H9 (cell line): ENCODE results near the gene SDC3. TPM values are rescaled to one million over a fixed set of nuclear protein-coding genes. Genes with fewer than 3 reads are reported as not detected.

Experiments
- DNase-seq: peaks from one replicate; pipeline ENCODE4 v3.0.0-alpha.2; 2017
- H2AFZ ChIP-seq: one replicate; pipeline ENCODE4 v1.6.1; 2013; ENCODE audit warnings: mild to moderate bottlenecking, low read length, control low read depth, moderate library complexity
- H2AK5ac ChIP-seq: 2 replicates; pipeline ENCODE4 v1.6.1; 2013; ENCODE audit warnings: low read length, control low read depth, mixed read lengths; ENCODE audit not compliant: insufficient read length
- H2BK120ac ChIP-seq: one replicate; pipeline ENCODE4 v1.6.1; 2013; ENCODE audit warnings: low read depth, mild to moderate bottlenecking, low read length, control low read depth, inconsistent platforms; ENCODE audit not compliant: poor library complexity, severe bottlenecking
- H2BK12ac ChIP-seq: 2 replicates; pipeline ENCODE4 v1.6.1; 2013; ENCODE audit warnings: low read length, control low read depth, mixed read lengths, low read depth; ENCODE audit not compliant: insufficient read length
- H2BK15ac ChIP-seq: 2 replicates; pipeline ENCODE4 v1.6.1; 2013; ENCODE audit warnings: low read depth, low read length, control low read depth
- H2BK20ac ChIP-seq: one replicate; pipeline ENCODE4 v1.6.1; 2013; ENCODE audit warnings: low read depth, mild to moderate bottlenecking, low read length, control low read depth, inconsistent platforms; ENCODE audit not compliant: poor library complexity, severe bottlenecking
- H2BK5ac ChIP-seq: 2 replicates; pipeline ENCODE4 v1.6.1; 2013; ENCODE audit warnings: low read length, control low read depth, mixed read lengths; ENCODE audit not compliant: insufficient read length
- H3K14ac ChIP-seq: 2 replicates; pipeline ENCODE4 v1.6.1; 2013; ENCODE audit warnings: low read length, control low read depth; ENCODE audit not compliant: insufficient read depth
- H3K18ac ChIP-seq: 2 replicates; pipeline ENCODE4 v1.6.1; 2013; ENCODE audit warnings: low read depth, mild to moderate bottlenecking, mixed read lengths, low read length, control low read depth; ENCODE audit not compliant: insufficient read length
- H3K23ac ChIP-seq: 2 replicates; pipeline ENCODE4 v1.6.1; 2013; ENCODE audit warnings: low read length, control low read depth, mixed read lengths, low read depth; ENCODE audit not compliant: insufficient read length
- H3K23me2 ChIP-seq: 2 replicates; pipeline ENCODE4 v1.6.1; 2013; ENCODE audit warnings: low read depth, mild to moderate bottlenecking, mixed read lengths, low read length, control low read depth; ENCODE audit not compliant: insufficient read length, poor library complexity, severe bottlenecking
- H3K27ac ChIP-seq: 2 replicates; pipeline ENCODE4 v1.5.1; 2013; ENCODE audit warnings: low read length, control low read depth, mixed read lengths, low read depth; ENCODE audit not compliant: insufficient read length
- H3K27me3 ChIP-seq: 2 replicates; pipeline ENCODE4 v1.6.1; 2013; ENCODE audit warnings: low read length, control low read depth, inconsistent platforms; ENCODE audit not compliant: insufficient read depth
- H3K4ac ChIP-seq: 2 replicates; pipeline ENCODE4 v1.6.1; 2013; ENCODE audit warnings: low read depth, mild to moderate bottlenecking, control low read depth, inconsistent platforms, low read length, moderate library complexity
- H3K4me1 ChIP-seq: 2 replicates; pipeline ENCODE4 v1.6.1; 2013; ENCODE audit warnings: low read length, control low read depth, inconsistent platforms; ENCODE audit not compliant: insufficient read depth
- H3K4me2 ChIP-seq: 2 replicates; pipeline ENCODE4 v1.6.1; 2013; ENCODE audit warnings: low read length, control low read depth, mixed read lengths; ENCODE audit not compliant: insufficient read length, insufficient read depth
- H3K56ac ChIP-seq: 2 replicates; pipeline ENCODE4 v1.6.1; 2013; ENCODE audit warnings: low read depth, mild to moderate bottlenecking, mixed read lengths, low read length, control low read depth; ENCODE audit not compliant: insufficient read length
- H3K79me1 ChIP-seq: 2 replicates; pipeline ENCODE4 v1.6.1; 2013; ENCODE audit warnings: low read depth, mild to moderate bottlenecking, moderate library complexity, low read length, control low read depth, inconsistent platforms; ENCODE audit not compliant: insufficient read depth, poor library complexity, severe bottlenecking
- H3K79me2 ChIP-seq: 2 replicates; pipeline ENCODE4 v1.6.1; 2013; ENCODE audit warnings: low read length, control low read depth, inconsistent platforms; ENCODE audit not compliant: insufficient read depth
- H3K9ac ChIP-seq: 2 replicates; pipeline ENCODE4 v1.6.1; 2013; ENCODE audit warnings: low read length, control low read depth, mixed read lengths; ENCODE audit not compliant: insufficient read length; ENCODE audit errors: extremely low read depth
- H3K9me3 ChIP-seq: one replicate; pipeline ENCODE4 v1.6.1; 2013; ENCODE audit warnings: low read depth, low read length, inconsistent platforms; ENCODE audit not compliant: control insufficient read depth
- H3T11ph ChIP-seq: one replicate; pipeline ENCODE4 v1.6.1; 2013; ENCODE audit warnings: mild to moderate bottlenecking, low read length, control low read depth, inconsistent platforms
- H4K20me1 ChIP-seq: one replicate; pipeline ENCODE4 v1.6.1; 2013; ENCODE audit not compliant: control insufficient read depth, insufficient read length, insufficient read depth
- H4K5ac ChIP-seq: 2 replicates; pipeline ENCODE4 v1.6.1; 2013; ENCODE audit warnings: low read depth, mild to moderate bottlenecking, mixed read lengths, low read length, control low read depth; ENCODE audit not compliant: insufficient read length
- H4K8ac ChIP-seq: replicated peaks from 2 replicates; pipeline ENCODE4 v1.6.1; 2013; ENCODE audit warnings: low read length, control low read depth, mixed read lengths, low read depth; ENCODE audit not compliant: insufficient read length
- H4K91ac ChIP-seq: 2 replicates; pipeline ENCODE4 v1.6.1; 2013; ENCODE audit warnings: low read depth, mild to moderate bottlenecking, moderate library complexity, mixed read lengths, low read length, control low read depth; ENCODE audit not compliant: insufficient read length
- H3K27ac Mint-ChIP-seq, 3 experiments: 2 replicates in 2 of 3; 3 replicates in 1 of 3; pipeline ENCODE4 v1.8.0; 2020 to 2021; ENCODE audit warnings: mixed read lengths in 3 of 3, mild to moderate bottlenecking in 1 of 3, moderate library complexity in 1 of 3
- H3K27me3 Mint-ChIP-seq: 2 replicates; pipeline ENCODE4 v1.8.0; 2021; ENCODE audit warnings: low read depth, mild to moderate bottlenecking, moderate library complexity, mixed read lengths
- H3K36me3 Mint-ChIP-seq, 3 experiments: 2 replicates in 2 of 3; 3 replicates in 1 of 3; pipeline ENCODE4 v1.8.0; 2020 to 2021; ENCODE audit warnings: low read depth in 3 of 3, mixed read lengths in 3 of 3; ENCODE audit not compliant: insufficient read depth in 1 of 3
- H3K4me1 Mint-ChIP-seq, 2 experiments: 2 replicates each; pipeline ENCODE4 v1.8.0; 2020; ENCODE audit warnings: mixed read lengths in 2 of 2
- H3K4me3 Mint-ChIP-seq, 2 experiments: 2 replicates in 1 of 2; 3 replicates in 1 of 2; pipeline ENCODE4 v1.8.0; 2020 to 2021; ENCODE audit warnings: mild to moderate bottlenecking in 2 of 2, mixed read lengths in 2 of 2, moderate library complexity in 1 of 2
- H3K9me3 Mint-ChIP-seq, 2 experiments: 2 replicates in 1 of 2; 3 replicates in 1 of 2; pipeline ENCODE4 v1.8.0; 2020; ENCODE audit warnings: mild to moderate bottlenecking in 2 of 2, mixed read lengths in 2 of 2, moderate library complexity in 1 of 2
- WGBS: extraction: QIAGEN DNeasy Blood & Tissue Kit; methylation state at CpG from one replicate; pipeline ENCODE4 v1.1.7; 2013; ENCODE audit warnings: missing lambda C conversion rate, low lambda C conversion rate, mixed read lengths; ENCODE audit not compliant: insufficient read length; ENCODE audit errors: extremely low coverage; 5-methylcytosine and 5-hydroxymethylcytosine counted together
- total RNA-seq: library from RNA; stranded (reverse); gene quantifications from 2 replicates; pipeline ENCODE4 v1.2.1, GENCODE V29; 2021
- TF ChIP-seq, protein P1 (sequence below): fragments of 200-600 bp; sonication (generic); conservative IDR thresholded peaks from 3 replicates; pipeline ENCODE4 v1.8.0; 2021; ENCODE audit warnings: antibody characterized with exemption, mild to moderate bottlenecking

SDC3 gene
- total RNA-seq, 1 experiment from 2014 or later, result 25.9 TPM

DNA sequence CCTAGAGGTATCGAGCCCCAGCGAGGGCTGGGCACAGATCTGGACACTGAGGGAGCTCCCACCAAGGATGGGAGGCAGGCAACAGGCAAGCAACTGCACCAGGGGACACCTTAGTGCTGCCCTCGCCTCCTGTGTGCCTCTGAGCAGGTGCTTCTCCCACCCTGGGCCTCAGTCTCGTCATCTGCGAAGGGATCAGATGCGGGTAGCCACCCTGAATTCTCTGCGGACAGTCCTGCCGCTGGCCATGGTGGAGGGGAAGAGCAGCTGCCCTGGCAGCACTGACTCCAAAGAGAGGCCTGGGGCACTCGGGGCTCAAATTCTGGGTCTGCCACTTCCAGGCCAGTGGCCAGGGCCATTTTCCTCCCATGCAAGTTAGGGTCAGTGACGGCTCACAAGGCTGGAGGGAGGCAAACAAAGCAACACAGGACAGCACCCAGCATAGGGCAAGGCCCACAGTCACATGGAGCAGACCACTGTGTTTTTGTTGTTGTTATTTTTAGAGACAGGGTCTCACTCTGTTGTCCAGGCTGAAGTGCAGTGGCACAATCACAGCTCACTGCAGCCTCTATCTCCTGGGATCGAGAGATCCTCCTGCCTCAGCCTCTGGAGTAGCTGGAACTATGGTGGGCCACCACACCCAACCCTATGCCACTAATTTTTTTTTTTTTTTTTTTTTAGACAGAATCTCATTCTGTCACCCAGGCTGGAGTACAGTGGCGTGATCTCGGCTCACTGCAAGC is 7.1 kb upstream of the SDC3 start:
- no peak overlapping the region for H2BK120ac ChIP-seq
- H3K9ac ChIP-seq, result no peak overlapping the region
- H3K79me2 ChIP-seq, result no peaks in the 10 kb centered on the region
- no peak overlapping the region for H2BK12ac ChIP-seq
- DNase-seq, result no peak
- no peaks in the 10 kb centered on the region for H3K27me3 ChIP-seq
- no peak overlapping the region for H2BK15ac ChIP-seq
- H3K23me2 ChIP-seq, result no peaks in the 10 kb centered on the region
- H3K79me1 ChIP-seq, result no peaks in the 10 kb centered on the region
- H3K14ac ChIP-seq, result no peak overlapping the region
- H4K5ac ChIP-seq, result no peak overlapping the region
- H3K4me1 ChIP-seq, result peaks cover 5% of the 10 kb centered on the region; the same call in 1 of the 2 replicates
- Mint-ChIP-seq H3K4me3 (no peak overlapping the region), H3K4me1 (peaks cover 8 to 20% of the 10 kb centered on the region in 2 experiments), H3K9me3 (no peaks in the 10 kb centered on the region), H3K27me3 (peaks cover under 1% of the 10 kb centered on the region), H3K36me3 (no peaks in the 10 kb centered on the region), H3K27ac (no peak overlapping the region; a peak in 1 of 7 replicates)
- H2BK20ac ChIP-seq, result no peak overlapping the region
- TF ChIP-seq, protein P1, sequence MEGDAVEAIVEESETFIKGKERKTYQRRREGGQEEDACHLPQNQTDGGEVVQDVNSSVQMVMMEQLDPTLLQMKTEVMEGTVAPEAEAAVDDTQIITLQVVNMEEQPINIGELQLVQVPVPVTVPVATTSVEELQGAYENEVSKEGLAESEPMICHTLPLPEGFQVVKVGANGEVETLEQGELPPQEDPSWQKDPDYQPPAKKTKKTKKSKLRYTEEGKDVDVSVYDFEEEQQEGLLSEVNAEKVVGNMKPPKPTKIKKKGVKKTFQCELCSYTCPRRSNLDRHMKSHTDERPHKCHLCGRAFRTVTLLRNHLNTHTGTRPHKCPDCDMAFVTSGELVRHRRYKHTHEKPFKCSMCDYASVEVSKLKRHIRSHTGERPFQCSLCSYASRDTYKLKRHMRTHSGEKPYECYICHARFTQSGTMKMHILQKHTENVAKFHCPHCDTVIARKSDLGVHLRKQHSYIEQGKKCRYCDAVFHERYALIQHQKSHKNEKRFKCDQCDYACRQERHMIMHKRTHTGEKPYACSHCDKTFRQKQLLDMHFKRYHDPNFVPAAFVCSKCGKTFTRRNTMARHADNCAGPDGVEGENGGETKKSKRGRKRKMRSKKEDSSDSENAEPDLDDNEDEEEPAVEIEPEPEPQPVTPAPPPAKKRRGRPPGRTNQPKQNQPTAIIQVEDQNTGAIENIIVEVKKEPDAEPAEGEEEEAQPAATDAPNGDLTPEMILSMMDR, result no peak
- no peak overlapping the region for H3K56ac ChIP-seq
- H3K4me2 ChIP-seq, result no peak overlapping the region
- no peak overlapping the region for H3K18ac ChIP-seq
- H2BK5ac ChIP-seq, result no peak overlapping the region
- H3K4ac ChIP-seq, result no peak overlapping the region
- WGBS, result no CpG with 5 or more reads among the region's 13 CpGs
- H3T11ph ChIP-seq, result no peak overlapping the region
- H4K20me1 ChIP-seq, result no peaks in the 10 kb centered on the region
- no peak overlapping the region for H4K91ac ChIP-seq
- no peaks in the 10 kb centered on the region for H3K9me3 ChIP-seq
- H3K23ac ChIP-seq, result no peak overlapping the region
- no peak overlapping the region for H4K8ac ChIP-seq
- H2AK5ac ChIP-seq, result no peak overlapping the region
- no peak overlapping the region for H3K27ac ChIP-seq
- no peak overlapping the region for H2AFZ ChIP-seq
